ENCODE results near the gene SEMA5B.

The SEMA5B gene

DNA sequence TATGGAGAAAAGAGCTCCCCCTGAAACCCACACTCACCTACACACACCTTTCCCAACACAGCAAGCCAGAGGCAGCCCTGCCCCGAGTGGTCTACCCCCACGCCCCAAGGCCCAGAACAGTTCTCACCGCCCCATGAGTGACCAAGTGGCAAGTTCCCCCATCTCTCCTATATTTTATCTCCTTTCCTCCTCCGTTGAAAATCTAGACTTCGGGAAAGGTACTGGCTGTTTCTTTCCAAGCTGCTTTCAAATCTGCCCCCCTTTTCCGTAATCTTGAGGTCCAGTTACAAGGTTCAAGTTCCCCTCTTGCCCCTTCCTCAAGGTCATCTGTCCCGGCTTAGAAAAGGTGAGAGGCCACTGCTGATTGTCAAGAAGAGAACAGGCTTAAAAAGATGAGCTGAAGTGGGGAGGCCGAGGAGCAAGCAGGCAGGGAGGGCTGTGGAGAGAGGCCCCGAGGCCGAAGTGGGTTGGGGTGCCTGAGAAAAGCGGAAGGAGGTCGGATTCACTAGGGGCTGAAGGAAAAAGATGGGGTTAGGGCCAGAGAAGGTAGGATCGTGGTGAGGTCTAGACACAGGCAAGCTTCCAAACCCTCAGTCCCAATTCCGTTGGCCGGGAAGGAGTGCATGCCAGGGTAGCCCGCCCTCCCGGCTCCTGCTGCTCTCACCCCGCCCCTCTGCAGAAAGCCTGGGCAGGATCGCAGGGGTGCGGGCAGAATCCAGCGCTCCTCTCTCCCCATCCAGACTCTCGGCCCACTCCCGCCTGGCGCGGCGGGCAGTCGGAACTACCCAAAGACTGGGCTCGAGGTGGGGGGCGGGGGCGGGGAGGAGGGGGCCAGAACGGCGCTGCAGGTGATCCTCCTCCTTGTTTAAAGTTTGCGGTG, 1.7 kb downstream of the SEMA5B start:
- no peak for DNase-seq

DNA sequence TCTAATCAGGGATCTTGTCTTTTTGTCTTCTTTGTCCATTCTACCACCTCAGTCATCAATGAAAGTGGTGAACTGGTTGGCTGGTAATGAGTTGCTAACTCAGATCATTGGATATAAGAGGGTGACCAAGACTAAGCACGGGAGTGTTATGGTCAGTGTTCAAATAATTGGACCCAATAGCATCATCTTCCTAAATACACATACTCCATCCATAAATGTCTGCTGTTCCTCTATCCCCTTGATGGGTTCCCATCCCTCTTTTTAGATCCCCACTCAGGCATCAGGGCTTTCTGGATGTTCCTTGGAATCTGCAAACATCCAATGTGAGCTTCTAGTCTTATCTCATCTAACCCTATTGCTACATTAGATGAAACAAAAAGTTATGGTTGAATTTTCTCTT, 3.5 kb downstream of the SEMA5B start:
- DNase-seq = no peak

DNA sequence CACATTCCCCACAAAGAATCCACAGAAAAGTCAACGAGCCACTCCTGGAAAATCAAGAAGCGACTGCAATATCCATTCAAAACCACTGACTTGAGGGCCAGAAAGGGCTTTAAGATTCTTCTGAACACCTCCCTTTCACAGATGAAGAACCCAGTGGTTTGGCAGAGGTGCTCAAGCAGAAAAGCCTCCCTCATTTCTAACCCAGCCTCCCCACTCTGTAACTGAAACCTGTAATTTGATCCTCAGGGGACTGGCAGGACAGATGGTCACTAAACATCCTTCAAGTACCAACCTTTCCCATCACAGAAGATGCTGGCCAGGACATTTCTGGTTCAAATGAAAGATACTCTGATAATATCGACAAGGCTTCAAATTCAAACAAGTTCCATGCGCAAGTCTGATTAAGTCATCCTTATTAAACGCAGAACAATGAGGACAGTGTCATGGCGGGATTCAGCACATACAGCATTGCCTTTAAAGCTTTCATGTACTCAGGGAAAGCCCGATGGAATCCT, 5.5 kb downstream of the SEMA5B start:
- no peak for DNase-seq

DNA sequence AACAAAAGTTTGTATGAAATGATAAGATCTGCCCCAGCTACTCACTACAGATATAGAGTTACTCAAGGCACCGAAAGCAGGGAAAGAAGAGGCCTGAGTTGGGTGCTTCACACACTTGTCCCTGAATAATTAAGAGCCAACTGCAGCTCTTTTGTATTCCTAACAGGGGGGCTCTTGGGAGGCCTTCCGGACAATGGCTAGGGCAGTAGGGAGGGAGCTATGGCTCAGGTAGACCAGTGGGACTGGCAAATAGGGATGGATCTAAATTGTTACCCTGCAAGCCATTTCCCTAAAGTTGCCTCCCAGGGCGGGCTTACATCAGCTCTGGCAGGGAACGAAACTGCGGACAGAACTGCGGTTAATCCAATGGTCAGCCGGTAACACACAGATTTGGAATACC, 6.2 kb downstream of the SEMA5B start:
- DNase-seq = no peak

DNA sequence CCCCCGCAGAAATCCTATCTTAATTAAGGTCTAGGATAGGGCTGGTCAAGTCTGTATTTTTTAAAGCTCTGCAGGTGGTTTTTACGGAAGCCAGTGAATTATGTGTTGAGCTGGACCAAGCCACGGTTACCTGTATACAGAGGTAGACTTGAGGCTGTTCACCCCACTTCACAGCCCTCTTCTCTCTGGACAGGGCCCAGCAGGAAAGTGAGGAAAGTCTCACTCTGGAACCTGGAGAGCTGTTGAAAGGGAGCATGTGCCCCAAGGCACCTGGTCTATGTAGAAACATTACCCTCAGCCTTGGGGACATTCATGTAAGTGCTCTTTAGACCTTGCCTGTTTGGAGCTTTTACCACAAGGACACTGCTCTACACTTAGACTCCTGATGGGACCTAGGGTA, 6.9 kb downstream of the SEMA5B start:
- DNase-seq = no peak

DNA sequence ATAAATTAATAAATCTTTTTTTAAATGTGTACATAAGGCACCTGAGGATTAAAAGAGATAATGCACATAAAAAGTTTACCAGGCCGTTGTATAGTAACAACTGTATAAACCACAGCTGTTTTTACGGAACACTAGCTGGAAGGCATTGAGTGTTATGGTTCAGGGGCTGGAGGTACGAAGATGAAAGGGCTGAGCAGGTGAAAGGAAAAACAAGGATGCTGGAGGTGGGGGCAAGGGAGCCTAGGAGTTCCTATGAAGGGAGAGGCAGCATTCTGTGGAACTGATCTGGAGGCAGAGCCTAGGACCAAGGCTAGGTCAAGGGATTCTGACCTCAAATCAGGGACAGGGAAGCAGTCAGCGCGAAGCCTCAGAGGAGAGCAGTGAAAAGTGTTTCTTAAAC, 8.0 kb downstream of the SEMA5B start:
- no peak for DNase-seq

- no peak for DNase-seq
These were observed 8.4 kb downstream of the SEMA5B start for GRCh38 chr3:123019161-123019560.

GRCh38 chr3:123018683-123019082, 8.9 kb downstream of the SEMA5B start:
- DNase-seq = no peak

GRCh38 chr3:123015596-123015995, 12.0 kb downstream of the SEMA5B start:
- DNase-seq = no peak

DNA sequence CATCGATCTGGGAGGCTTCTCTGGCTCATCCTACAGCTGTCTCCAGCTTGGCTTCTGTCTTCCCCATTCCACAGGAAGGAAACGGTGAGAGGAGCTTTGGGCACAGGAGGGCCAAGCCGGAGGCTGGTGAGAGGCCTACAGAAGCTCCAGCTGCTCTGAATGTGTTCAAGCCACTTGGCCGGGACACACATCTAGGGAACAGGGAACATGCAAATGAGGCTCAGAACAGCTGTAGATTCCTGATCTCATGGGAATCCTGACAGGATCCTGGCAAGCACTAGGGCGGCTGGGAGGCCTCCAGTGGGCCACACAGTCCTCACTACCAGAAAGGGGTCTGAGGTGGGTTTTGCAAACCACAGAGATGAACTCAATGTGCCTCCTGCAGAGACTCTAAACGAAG, 13.7 kb downstream of the SEMA5B start:
- DNase-seq = no peak

GRCh38 chr3:123012652-123013051, 14.9 kb downstream of the SEMA5B start:
- no peak for DNase-seq

DNA sequence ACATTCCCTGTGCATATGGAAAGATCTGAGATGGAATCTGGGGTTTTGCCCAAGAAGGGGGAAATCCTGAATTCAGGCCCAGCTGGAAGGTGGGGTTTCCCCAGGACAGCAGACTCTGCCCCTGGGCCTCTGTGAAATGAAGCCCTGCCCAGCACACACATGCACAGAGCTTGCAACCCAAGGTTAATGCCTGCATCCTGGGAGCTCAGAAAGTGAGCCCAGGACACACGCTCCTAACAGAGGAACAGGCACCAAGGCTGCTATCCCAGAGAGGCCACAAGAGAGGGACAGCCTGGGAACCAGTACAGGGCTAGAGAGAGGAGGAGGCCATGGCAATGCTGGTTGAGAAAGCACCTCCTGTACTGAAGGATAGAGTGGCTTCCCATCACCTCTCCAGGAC, 16.1 kb downstream of the SEMA5B start:
- no peak for DNase-seq

- no peak for DNase-seq
These were observed 18.7 kb downstream of the SEMA5B start for GRCh38 chr3:123008840-123009239.

DNA sequence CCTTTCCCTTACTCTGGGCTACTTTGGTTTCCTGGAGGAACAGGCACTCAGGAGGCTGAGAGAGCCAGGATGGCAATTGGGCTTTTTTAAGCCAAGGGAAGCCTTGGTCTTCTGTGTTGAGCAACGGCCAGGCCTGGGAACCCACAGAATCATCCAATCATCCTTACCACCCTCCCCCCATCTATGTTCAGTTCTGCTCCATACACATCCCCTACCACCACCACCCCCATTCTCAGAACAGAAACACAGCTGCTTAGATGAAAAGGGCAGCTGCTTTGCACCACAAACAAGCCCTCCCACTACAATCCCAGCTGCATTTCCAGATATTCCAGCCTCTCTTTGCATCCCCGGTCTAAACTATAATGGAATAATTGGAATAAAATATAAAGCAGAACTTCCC, 21.0 kb downstream of the SEMA5B start:
- DNase-seq = no peak

DNA sequence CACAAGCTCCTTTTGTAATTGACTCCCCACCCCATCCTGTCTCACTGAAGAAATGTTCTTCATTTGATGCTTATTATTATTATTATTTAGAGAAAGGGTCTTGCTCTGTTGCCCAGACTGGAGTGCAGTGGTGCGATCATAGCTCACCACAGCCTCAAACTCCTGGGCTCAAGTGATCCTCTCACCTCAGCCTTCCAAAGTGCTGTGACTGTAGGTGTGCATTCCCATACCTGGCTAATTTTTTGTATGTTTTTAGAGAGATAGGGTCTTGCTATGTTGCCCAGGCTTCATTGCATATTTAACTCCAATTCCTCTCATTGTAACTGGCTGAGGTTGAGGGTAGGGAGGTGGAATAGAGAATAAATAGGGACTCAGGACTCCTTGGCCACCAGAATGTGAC, 22.3 kb downstream of the SEMA5B start:
- DNase-seq = no peak

- DNase-seq = no peak
These were observed 23.2 kb downstream of the SEMA5B start for GRCh38 chr3:123004201-123004918.

DNA sequence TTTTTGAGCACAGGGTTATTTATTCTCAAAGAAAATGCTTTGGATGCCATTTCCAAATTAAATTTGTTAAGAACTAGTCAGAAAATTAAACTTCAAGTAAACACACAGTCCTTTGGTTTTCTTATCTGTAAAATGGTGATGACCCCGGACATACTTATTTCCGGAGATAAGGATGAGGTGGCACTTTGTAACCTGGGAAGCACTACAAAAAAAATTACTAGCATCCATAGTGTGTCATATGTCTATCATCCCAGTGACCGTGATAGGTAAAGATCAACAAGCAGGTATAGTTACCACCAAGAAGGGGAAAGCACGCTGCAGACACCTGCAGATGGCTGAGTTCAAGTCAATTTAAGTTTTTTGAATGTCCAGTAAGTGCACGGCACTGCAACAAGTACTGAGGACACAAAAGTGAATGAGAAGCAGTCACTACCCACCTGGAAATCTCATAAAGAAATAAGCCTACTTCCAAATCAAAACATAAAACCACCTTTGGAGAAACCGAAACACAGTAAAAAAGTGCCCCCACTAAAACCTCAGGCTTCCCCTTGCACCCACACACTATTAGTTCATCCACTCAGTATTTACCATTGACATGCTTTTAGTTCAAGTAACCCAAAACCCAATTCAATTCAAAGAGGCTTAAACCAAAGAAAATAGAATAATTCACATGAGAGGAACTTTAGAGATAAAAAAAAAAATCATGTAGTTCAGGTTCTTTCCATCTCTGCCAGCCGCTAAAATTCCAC, 24.6 kb downstream of the SEMA5B start:
- DNase-seq = no peak

- no peak for DNase-seq
These were observed 25.3 kb downstream of the SEMA5B start for GRCh38 chr3:123002100-123002748.

- no peak for DNase-seq
These were observed 28.7 kb downstream of the SEMA5B start for GRCh38 chr3:122998856-122999255.

- DNase-seq = no peak
These were observed 29.4 kb downstream of the SEMA5B start for GRCh38 chr3:122998206-122998605.

DNA sequence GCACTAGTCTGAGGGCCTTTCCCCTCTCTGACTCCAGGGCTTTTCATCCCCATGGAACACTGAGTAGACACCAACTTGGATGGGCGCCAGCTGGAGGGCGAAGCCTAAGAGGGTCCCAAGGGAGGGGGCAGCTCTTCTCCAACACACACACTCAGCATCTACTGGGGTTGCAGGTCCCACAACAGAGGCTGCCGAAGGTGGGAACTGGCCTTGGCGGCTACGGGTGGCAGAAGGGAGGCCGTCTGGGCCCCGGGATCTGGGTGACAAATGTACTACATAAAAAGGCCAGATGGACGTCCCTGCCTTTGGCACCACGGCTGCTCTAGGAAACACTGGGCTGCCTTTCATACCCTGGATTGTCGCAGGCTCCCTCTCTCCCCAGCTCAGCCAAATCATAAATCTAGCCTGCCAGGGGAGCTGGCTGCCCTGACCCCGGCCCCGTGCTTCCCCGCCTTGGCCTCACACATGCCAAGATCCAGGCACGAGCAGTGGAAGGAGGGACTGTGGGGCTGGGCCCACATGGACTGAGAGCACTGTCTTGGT, 31.5 kb downstream of the SEMA5B start:
- no peak for DNase-seq

DNA sequence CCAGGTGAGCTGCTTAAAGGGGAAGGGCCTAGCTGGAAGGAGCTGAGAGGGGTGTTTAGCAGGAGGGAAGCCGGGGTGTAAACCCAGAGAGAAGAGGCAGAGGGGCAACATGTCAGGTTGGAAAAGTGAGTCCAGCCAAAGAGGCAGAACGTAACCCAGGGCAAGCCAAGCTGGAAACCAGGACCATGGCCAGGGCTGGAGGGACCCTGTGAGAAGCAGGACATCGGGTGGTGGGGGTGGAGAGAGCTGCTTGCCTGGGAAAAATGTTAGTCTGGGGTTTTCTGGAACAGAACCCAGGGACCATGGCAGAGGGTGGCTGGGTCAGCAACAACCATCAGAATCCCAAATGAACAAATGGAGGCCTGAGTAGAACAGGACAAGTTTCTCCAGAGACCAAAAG, 32.6 kb downstream of the SEMA5B start:
- no peak for DNase-seq
